AG09319 (cell line): ENCODE results near the gene CRACR2B.
A peak's percentile ranks its signal among the peaks of the same experiment; 100 is the strongest.

Source experiments
- DNase-seq: peaks from one replicate; pipeline ENCODE4 v3.0.0-alpha.2; 2010; ENCODE audit warnings: low read depth; ENCODE audit errors: extremely low read depth
- TF ChIP-seq, protein P1 (sequence below): IDR thresholded peaks from 2 replicates; pipeline ENCODE4 v1.5.1; 2011; ENCODE audit warnings: low read depth, mild to moderate bottlenecking, inconsistent platforms, low read length, moderate library complexity

CRACR2B gene

DNA sequence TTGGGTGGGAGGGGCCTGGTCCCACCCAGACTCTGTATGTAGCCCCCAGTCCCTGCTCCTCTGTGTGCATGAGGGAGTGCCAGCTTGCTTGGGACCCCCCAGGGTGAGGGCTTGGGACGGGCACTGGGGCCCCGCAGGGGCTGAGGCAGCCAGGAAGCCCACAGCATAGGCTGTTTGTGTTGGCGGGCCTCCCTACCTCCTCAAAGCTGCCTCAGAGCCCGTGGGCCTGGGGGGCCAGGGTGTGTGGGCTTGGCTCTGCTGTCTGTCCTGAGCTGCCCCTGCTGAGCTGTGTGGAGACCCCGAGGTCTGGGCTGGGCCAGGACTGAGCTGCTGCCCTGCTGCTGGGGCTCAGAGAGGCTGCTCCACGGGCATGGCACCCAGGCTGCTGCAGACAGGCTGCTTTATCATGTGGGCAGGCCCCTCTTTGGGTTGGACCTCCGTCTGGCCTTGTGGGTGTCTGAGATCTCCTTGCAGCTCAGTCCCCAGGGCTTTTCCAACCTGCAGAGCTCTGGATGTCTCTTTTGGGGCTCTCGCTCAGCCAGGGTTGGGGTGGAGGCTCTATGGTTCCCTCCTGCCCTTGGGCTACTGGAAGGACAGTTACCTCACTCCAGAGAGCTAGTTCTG lies 18.3 kb downstream of the CRACR2B start:
- no peak for DNase-seq

DNA sequence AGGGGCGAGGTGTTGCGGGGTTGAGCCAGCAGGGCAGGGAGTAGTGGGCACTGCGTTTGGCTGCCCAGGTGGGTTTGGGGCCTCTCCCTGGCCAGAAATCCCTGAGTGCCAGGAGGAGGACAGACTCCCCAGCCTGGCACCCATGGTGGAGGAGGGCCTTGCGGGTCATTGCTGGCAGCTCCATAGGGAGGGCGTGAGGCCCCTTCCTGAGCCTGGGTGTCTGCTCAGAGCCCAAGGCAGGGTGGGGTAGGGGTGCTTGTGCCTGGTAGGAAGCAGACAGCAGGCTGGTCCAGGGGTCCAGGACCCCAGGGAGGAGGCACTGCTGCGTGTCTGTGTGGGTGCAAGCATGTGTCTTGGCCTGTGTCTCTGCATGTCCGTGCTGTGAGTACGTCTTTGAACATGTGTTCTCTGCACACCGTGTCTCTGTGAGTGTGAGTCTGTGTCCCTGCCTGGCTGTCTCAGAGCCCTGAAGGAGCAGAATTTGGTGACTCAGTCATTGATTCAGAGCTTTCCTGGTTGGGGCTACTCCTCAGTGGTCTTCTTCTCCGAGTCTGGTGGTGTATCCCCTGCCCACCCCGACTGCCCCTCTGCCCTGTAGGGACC lies 18.9 kb downstream of the CRACR2B start:
- TF ChIP-seq, protein P1, sequence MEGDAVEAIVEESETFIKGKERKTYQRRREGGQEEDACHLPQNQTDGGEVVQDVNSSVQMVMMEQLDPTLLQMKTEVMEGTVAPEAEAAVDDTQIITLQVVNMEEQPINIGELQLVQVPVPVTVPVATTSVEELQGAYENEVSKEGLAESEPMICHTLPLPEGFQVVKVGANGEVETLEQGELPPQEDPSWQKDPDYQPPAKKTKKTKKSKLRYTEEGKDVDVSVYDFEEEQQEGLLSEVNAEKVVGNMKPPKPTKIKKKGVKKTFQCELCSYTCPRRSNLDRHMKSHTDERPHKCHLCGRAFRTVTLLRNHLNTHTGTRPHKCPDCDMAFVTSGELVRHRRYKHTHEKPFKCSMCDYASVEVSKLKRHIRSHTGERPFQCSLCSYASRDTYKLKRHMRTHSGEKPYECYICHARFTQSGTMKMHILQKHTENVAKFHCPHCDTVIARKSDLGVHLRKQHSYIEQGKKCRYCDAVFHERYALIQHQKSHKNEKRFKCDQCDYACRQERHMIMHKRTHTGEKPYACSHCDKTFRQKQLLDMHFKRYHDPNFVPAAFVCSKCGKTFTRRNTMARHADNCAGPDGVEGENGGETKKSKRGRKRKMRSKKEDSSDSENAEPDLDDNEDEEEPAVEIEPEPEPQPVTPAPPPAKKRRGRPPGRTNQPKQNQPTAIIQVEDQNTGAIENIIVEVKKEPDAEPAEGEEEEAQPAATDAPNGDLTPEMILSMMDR: no peak
- DNase-seq: no peak

More for the DNA sequence above, 18.3 kb downstream of the CRACR2B start:
- TF ChIP-seq, protein P1: no peak

DNA sequence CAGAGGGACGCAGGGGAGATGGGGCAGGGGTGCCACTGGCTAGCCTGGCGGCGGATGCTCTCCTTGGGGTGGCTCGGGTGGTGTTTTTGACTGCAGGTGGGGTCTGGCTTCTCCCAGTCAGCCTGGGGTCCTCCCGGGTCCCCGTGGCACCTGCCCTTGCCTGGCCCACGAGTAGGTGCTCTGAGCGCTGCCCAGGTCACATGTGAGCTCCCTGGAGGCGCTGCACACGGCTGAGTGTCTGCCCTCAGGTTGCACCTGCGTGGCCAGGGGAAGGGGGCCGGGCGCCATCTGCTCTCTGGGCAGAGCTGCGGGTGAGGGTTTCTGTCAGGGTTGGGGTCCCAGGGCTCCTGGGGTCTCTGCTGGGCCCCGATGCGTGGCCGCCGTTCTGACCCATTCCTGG lies 20.2 kb downstream of the CRACR2B start:
- no peak for DNase-seq
- TF ChIP-seq, protein P1: no peak

DNA sequence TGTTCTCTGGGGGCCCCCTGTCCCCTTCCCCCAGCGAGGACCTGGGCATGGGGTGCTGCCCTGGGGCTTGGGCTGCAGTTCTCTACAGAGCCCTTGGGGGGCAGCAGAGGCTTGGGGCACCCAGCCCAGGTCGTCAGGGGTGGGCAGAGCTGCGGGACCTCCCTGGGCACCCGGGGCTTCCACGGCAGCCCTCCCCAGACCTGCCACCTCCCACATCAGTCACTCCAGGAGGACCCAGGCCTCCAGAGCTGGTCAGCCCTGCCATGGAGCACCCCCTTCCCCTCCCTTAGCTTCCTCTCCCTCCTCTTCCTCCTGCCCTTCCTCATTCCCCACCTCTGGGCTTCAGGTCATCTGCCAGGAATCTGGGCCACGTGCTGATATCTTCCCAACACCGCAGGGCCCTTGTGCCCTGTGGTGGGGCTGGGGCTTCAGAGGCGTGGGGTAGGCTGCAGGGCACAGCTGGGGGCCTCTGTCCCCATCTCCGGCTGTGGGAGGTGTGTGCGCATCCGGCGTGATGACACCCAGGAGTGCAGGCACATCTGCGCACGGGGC lies 20.7 kb downstream of the CRACR2B start:
- DNase-seq: no peak
- TF ChIP-seq, protein P1: peak; percentile 81

DNA sequence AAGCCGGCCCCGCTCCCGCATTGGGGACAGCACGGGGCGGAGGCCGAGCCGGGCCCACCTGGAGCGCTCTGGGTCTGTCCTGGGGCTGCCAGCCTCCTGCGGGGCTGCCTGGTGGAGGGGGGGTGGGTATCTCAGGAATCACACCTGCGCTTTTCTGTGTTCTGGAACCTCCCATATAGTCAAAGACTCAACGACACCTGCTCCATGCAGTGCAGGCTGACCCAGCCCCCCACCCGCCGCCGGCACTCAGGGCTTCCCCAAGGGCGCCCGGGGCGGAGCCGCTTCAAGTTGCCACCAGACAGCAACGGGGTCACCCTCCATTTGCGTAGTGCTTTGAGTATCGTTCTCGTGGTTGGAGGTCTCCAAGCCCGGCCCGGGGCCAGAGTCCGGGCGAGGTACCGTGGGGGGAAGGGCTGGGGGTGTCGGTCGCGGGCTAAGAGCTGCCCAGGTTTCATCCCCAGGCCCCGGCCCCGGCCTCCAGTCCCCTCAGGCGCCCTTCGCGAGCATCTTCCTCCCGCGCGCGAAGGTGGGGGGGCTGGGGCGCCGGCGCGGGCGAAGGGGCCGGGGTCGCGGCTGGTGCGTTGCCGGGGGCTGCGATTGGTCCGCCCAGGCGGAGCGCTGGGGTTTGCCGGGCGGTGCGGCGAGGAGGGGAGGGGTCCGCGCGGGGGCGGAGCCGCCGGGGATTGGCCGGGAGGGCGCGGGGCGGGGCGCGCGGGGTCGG lies 21.5 kb downstream of the CRACR2B start:
- TF ChIP-seq, protein P1: no peak
- DNase-seq: no peak

DNA sequence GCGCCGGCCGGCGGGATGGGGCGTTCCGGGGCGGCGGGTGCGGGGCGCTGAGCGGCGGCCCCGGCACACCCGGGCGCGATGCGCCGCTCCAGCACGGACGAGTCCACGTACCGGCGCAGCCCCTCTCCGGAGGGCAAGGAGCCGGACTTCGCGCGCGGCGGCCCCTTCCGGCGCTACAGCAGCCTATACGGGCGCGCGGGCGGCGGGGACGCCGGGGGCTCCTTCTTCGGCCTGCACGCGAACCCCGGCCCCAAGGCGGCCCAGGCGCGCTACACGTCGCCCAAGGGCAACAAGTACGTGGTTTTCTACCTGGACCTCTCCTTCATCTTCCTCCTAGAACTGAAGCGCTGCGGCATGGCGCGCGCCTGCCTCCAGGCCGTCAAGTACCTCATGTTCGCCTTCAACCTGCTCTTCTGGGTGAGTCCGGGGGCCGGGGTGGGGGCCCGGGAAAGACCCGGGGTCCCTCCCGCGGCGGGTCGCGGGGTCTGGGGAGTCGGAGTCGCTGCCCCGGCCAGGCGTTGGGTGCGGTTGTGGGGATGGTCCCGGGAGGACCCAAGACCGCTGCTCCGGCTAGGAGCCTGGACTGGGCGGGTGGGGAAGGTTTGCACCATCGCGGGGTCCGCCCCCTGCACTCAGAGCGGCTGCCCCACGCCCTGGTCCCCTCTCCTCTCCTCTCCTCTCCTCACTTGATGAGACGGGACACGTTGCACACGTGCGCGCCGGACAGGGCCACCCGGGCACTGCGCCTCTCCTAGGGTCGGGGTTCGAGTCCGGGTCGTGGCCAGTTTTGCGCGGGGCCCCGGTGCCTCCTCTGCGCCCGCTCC lies 22.4 kb downstream of the CRACR2B start:
- DNase-seq: no peak
- TF ChIP-seq, protein P1: no peak
